NCI-H128 (cell line): ENCODE data around the gene OBSL1.

Experiments used
- DNase-seq: peaks from one replicate; lab custom pipeline; 2025; ENCODE audit not compliant: unreplicated experiment; lab: John Stamatoyannopoulos, UW

OBSL1 gene

GRCh38 chr2:219536967-219537366 is 34.4 kb downstream of the OBSL1 start:
- DNase-seq: no peak

GRCh38 chr2:219536425-219536824 is 34.9 kb downstream of the OBSL1 start:
- DNase-seq: no peak

- DNase-seq: no peak
These were observed 37.2 kb downstream of the OBSL1 start for GRCh38 chr2:219533930-219534661.

- DNase-seq: no peak
These were observed 39.0 kb downstream of the OBSL1 start for GRCh38 chr2:219532378-219532649.

- DNase-seq: no peak
These were observed 39.5 kb downstream of the OBSL1 start for GRCh38 chr2:219531639-219532377.

GRCh38 chr2:219530048-219530963 is 41.0 kb downstream of the OBSL1 start:
- DNase-seq: peak; percentile 45

GRCh38 chr2:219527472-219527871 is 43.9 kb downstream of the OBSL1 start:
- DNase-seq: no peak

GRCh38 chr2:219527076-219527394 is 44.3 kb downstream of the OBSL1 start:
- no peak for DNase-seq

- no peak for DNase-seq
These were observed 44.8 kb downstream of the OBSL1 start for GRCh38 chr2:219526320-219527075.

GRCh38 chr2:219525533-219526232 is 45.7 kb downstream of the OBSL1 start:
- no peak for DNase-seq

- no peak for DNase-seq
These were observed 46.5 kb downstream of the OBSL1 start for GRCh38 chr2:219524817-219525216.

- DNase-seq: no peak
These were observed 48.2 kb downstream of the OBSL1 start for GRCh38 chr2:219523031-219523671.

- DNase-seq: no peak
These were observed 49.0 kb downstream of the OBSL1 start for GRCh38 chr2:219522111-219523030.

GRCh38 chr2:219521066-219521880 is 50.1 kb downstream of the OBSL1 start:
- no peak for DNase-seq

- no peak for DNase-seq
These were observed 51.3 kb downstream of the OBSL1 start for GRCh38 chr2:219520079-219520478.

- no peak for DNase-seq
These were observed 51.8 kb downstream of the OBSL1 start for GRCh38 chr2:219519526-219519916.

- no peak for DNase-seq
These were observed 53.2 kb downstream of the OBSL1 start for GRCh38 chr2:219517954-219518778.
